Left cardiac atrium (tissue), 4 donors: ENCODE data around the gene STK11. TPM values are rescaled to one million over a fixed set of nuclear protein-coding genes. Genes with fewer than 3 reads are reported as not detected.
"Not testable (repeated sequence)": the region's sequence is repeated elsewhere in the genome, so short reads cannot be mapped to it uniquely, and the experiment has no call there.

Experiments
- ATAC-seq, 2 donors: fragments of 200-7000 bp; cut with Tn5 transposase; one replicate each; pipeline ENCODE4 v1.9.1; 2020; ENCODE audit warnings: mild to moderate bottlenecking in 2 of 2, moderate library complexity in 2 of 2
- DNase-seq: peaks from one replicate; pipeline ENCODE4 v3.0.0-alpha.2; 2020
- intact Hi-C, 2 donors: fragments of 100-400 bp; cut with DNase I; formaldehyde crosslinking; loops; one replicate each; pipeline versions ENCODE4 v1.14.1 to v1.15.1; 2022 to 2023
- total RNA-seq, 2 donors: library from RNA; stranded (reverse); fragmentation: NEBNext Ultra II Directional; extraction: Animal tissue kit (Norgen Biotek cat#: 25700); gene quantifications; one replicate each; pipeline ENCODE4 v1.2.1, GENCODE V29; 2021
- donor health status: DM: no; HTN: yes; CAD: no.
- donor health status: DM: no; HTN: yes; CAD: no; lungs with severe emphysema.
- donor health status: DM: yes; HTN: yes; CAD: no.
- donor health status: Dilated cardiomyopathy.

The STK11 gene
- total RNA-seq, 2 donors from 2014 or later: 48.2 to 53.0 TPM

- peak; percentile 13 to 21 for ATAC-seq
These were observed 39.3 kb downstream of the STK11 start for GRCh38 chr19:1244693-1245451.

GRCh38 chr19:1245494-1246264 lies 40.1 kb downstream of the STK11 start:
- ATAC-seq: peak; percentile 4
- DNase-seq: peak; percentile 84
- intact Hi-C loops: no loop called here

More at GRCh38 chr19:1244693-1245451, 39.3 kb downstream of the STK11 start:
- intact Hi-C loops: loop anchor here in 1 of 2 donors (1.0 kb wide), 1 partner anchor 22 kb away; no protein-coding TSS in a partner anchor
- DNase-seq: peak; percentile 85

- DNase-seq: peak; percentile 51
- ATAC-seq, intact Hi-C loops: not testable (repeated sequence)
These were observed 40.9 kb downstream of the STK11 start for GRCh38 chr19:1246265-1247087.

GRCh38 chr19:1247748-1248138 lies 42.2 kb downstream of the STK11 start:
- intact Hi-C loops: no loop called here
- DNase-seq (no peak), ATAC-seq (no peak)

- DNase-seq (peak; percentile 90), ATAC-seq (peak; percentile 33 to 35)
- intact Hi-C loops: no loop called here
These were observed 42.7 kb downstream of the STK11 start, which contains the start of gene MIDN for GRCh38 chr19:1248139-1248785. MIDN (plus strand) TSS chr19:1248583; CDS start chr19:1250297, 1,714 bp downstream.

GRCh38 chr19:1248786-1249297 lies 43.3 kb downstream of the STK11 start:
- intact Hi-C loops: no loop called here
- ATAC-seq (peak; percentile 7 to 10), DNase-seq (peak; percentile 90)

- intact Hi-C loops: no loop called here
- ATAC-seq: peak; percentile 5 to 31
- DNase-seq: peak; percentile 94
These were observed 43.9 kb downstream of the STK11 start for GRCh38 chr19:1249298-1249989.

GRCh38 chr19:1249990-1250436 lies 44.4 kb downstream of the STK11 start:
- ATAC-seq: no peak
- intact Hi-C loops: no loop called here

GRCh38 chr19:1250437-1251260 lies 45.1 kb downstream of the STK11 start:
- DNase-seq: peak; percentile 72
- intact Hi-C loops: no loop called here
- no peak for ATAC-seq

More at GRCh38 chr19:1249990-1250436, 44.4 kb downstream of the STK11 start:
- DNase-seq: no peak

- ATAC-seq: peak in 1 of 2 donors; percentile 1
These were observed 46.0 kb downstream of the STK11 start for GRCh38 chr19:1251330-1252220.

GRCh38 chr19:1252221-1252820 lies 46.7 kb downstream of the STK11 start:
- peak; percentile 39 to 41 for ATAC-seq

More at GRCh38 chr19:1251330-1252220, 46.0 kb downstream of the STK11 start:
- peak; percentile 81 for DNase-seq
- intact Hi-C loops: no loop called here

GRCh38 chr19:1252821-1253513 lies 47.4 kb downstream of the STK11 start:
- peak; percentile 34 to 58 for ATAC-seq
- peak; percentile 94 for DNase-seq
- intact Hi-C loops: no loop called here

More at GRCh38 chr19:1252221-1252820, 46.7 kb downstream of the STK11 start:
- peak; percentile 95 for DNase-seq
- intact Hi-C loops: no loop called here

- intact Hi-C loops: no loop called here
- no peak for ATAC-seq
- no peak for DNase-seq
These were observed 48.0 kb downstream of the STK11 start for GRCh38 chr19:1253514-1254080.

- intact Hi-C loops: no loop called here
- ATAC-seq: no peak
- no peak for DNase-seq
These were observed 48.5 kb downstream of the STK11 start for GRCh38 chr19:1254081-1254527.
